ENCODE results near the gene SLC18B1.
"Not testable (repeated sequence)": the region's sequence is repeated elsewhere in the genome, so short reads cannot be mapped to it uniquely, and the experiment has no call there.

SLC18B1 gene

DNA sequence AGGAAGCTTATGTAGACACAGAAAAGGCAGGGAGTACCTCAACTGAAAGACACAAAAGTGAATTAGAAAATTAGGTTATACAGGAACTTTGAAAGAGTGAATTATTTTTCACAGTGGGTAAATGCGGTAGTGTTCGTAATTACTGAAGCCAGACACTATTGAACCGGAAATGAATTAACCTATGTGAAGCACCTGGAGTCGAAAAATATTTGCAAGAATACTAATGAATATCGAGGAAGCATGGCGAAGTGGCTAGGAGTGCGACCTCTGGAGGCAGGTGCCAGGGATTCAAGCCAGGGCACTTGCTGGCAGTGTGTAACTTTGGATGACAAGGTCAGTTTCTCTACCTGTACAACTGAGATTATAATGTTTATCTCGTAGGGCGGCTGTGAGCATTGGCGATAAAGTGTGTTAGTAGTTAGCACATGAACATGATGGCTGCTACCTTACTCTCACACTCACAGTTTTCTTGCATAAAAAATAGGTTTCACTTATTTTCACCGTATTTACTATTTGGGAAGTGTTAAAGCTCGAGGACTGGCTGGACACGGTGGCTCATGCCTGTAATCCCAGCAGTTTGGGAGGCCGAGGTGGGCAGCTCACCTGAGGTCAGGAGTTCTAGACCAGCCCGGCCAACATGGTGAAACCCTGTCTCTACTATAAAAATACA is 567 bp upstream of the SLC18B1 start:
- peak; percentile 35 for DNase-seq

DNA sequence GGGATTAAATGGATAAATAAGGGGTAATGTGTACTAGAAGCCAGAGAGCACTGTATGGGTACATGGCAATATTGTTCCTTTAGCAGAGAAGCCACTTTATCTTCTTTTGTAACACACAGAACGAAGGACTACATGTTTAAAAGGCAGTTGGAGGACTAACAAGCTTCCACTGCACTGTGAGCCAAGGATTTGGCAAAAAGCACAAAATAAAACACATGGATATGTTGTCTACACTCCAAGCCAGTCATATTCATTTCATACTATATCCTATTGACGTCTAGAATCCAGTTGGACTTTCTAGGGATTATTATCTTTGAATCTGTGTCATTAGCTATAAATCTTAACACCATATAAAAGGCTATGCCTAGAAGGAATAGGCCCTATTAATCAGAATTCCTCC is 3.0 kb downstream of the SLC18B1 start:
- DNase-seq = no peak

DNA sequence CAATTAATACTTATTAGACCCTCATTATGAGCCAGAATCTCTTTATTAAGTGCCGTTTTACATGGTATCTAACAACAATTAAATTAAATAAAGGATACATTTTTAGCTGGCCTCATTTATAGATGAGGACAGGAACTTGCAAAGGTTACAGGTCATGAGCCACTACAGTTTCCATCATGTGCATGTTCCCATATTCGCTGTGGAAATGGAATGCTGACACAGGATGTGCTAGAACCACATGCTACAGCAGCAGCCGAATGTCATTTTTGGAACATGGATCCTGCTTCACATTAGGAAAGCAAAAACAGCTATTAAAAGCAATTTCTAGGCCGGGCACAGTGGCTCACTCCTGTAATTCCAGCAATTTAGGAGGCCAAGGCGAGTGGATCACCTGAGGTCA is 5.9 kb downstream of the SLC18B1 start:
- DNase-seq = no peak

DNA sequence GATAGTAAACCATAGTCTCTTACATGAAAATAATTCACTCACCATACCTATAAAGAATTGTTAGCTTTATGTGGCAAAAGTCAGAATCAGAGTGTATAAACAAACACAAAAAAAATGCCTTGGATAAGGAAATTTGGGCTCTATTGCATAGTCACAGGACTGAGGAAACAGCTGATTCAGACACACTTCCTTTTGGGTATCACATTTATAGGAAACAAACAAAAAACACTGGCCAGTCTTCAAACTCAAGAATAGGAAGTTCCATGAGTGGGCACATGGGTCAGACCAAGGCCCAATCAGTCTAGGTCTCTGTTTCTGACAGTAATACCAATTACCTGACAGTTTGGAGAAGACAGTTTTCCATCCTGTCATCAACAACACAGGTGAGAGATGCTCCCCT is 8.0 kb downstream of the SLC18B1 start:
- no peak for DNase-seq

DNA sequence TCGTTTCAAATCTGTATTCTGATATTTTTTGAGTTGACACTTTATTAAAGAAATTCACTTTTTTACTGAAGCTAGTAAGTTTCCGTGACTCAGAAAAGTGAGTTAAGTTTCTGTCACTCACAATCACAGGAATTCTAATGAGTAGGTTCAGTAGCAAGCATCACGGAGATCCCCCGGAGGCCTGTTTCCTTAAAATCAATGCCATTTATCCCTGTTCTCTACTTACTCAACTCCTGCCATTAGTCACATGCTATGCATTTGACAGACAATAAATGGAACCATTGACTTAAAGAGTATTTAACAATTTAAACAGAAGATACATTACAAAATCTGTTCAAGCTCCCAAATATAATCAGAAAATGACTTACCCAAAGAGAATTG is 9.1 kb downstream of the SLC18B1 start:
- DNase-seq = no peak

DNA sequence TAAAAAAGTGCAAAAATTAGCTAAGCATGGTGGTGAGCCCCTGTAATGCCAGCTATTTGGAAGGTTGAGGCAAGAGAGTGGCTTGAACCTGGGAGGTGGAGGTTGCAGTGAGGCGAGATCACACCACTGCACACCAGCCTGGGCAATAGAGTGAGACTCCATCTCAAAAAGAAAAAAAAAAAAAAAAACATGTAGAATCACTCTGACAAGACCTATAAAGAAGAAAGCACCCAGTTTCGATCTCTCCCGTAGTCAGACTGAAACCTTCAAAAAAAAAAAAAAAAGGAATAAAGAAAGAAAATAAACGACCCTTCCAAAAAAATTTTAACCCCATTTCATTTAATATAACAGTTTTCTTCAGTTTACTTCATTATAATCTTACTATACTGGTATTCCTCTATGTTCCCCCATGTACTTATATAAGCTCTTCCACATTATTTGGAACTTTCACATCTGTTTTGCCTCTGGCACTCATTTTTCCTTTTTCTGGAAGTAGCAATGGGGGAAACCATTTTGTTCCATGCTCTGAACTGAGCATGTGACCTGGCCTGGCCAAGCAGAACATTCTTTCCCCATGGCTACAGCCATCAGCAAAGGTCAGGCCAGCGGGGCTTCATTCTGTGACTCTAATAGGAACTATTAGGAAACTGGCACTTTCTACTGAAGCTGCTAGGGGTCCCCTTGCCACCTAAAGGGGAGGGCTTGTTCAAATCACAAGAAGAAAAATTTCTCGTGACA is 9.6 kb downstream of the SLC18B1 start:
- no peak for DNase-seq

DNA sequence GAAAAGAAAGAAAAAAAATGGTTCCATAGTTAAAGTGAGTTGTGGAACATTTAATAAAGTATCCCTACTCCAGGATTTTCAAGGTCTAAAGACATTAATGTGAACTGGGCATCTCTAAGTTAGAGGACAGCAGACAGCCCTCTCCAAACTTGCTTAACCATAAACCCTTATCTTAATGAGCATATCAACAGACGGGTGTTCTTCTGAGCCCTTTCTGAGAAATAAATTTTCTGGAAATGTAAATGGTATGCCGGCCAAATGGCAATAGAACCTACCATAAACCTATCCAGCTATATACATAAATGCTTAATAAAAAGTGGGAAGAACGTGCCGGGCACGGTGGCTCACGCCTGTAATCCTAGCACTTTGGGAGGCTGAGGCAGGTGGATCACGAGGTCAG is 12.5 kb downstream of the SLC18B1 start:
- DNase-seq = no peak

DNA sequence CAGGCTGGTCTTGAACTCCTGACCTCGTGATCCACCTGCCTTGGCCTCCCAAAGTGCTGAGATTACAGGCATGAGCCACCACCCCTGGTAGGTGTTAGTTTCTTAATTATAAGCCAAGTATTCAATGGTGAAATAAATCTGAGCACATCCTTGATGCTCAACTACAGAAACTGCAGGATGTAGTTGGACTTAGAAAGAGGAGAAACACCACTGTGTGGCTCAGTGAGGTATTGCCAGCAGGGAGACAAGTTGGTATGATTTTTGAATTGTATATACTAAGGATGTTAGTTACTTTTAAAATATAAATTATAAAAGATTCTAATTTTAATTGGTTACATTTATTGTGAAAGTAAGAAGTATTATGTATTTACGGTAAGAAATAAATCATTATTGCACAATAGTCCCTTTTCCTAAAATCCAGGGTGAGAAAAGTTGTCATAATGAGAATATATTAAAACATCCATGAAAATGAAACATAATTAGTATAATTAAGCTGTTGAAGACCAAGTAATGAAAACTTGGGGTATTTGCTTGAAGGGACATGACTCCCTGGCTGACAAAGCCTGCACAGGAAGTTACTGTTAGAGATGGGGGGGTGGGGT is 17.6 kb downstream of the SLC18B1 start:
- DNase-seq = no peak

DNA sequence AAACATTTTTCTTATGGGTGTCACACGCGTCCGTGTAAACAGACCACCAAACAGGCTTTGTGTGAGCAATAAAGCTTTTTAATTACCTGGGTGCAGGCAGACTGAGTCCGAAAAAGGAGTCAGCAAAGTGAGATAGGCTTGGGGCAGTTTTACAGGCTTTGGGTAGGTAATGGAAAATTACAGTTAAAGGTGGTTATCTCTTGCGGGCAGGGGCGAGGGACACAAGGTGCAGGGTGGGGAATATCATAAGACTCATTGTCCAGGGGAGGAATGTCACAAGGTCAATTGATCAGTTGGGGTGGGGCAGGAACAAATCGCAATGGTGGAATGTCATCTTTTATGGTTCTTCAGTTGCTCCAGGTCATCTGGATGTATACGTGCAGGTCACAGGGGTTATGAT is 20.6 kb downstream of the SLC18B1 start:
- not testable (repeated sequence) for DNase-seq

DNA sequence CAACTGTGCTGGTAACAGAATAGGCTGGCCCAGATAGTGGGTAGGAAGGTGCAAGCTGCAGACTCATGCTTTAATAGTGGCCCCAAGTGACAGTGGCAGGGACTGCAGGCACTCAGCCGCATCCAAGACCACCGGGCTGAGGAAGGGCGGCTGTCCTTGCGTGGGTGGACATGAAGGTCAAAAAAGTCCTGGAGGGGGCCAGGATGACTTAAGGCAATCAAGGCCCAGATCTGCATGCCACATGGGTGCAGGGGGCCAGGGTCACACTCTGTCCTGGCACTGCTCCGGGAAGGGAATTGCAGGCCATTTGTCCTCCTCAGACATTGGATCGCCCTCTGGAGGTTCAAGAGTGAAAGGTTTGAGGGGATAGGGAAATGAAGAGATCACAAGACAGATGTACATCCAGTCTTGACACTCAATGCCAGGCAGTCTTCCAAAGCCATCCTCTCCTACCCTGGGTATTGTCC is 30.4 kb downstream of the SLC18B1 start:
- DNase-seq = no peak

DNA sequence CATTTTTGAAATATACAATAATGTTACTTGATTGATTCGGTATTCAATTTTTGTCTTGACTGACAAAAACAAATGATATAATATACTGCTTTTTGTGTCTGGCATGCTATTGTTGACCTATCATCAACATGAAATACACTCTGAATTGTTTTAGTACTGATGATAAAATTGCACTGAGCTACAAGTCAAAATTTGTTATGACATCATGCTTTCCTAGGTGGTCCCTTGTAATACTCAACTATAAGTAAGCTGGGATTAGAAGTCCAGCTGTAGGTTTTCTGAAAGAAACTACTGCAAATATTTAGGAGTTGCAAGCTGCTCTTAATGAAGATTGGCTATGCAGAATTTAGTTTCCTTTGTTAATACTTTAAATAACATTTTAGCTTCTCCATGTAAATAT is 32.9 kb downstream of the SLC18B1 start:
- no peak for DNase-seq

DNA sequence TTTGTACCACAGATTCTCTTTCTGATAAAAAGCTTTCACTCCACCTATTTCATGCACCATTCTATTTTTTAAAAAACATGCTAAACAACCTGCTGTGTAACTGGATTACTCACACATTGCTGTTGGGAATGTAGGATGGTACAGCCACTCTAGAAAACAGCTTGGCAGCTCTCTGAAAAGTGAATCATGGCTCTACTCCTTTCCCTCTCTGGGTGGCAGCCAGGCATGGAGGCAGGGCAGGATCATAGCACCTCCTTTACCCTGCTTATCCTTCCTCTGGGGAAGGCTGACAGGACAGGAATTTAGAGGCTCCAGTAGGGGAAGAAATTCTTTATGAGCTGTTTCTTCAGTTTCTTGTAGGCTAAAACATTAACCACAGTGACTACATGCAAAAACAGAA is 34.1 kb downstream of the SLC18B1 start:
- DNase-seq = no peak

DNA sequence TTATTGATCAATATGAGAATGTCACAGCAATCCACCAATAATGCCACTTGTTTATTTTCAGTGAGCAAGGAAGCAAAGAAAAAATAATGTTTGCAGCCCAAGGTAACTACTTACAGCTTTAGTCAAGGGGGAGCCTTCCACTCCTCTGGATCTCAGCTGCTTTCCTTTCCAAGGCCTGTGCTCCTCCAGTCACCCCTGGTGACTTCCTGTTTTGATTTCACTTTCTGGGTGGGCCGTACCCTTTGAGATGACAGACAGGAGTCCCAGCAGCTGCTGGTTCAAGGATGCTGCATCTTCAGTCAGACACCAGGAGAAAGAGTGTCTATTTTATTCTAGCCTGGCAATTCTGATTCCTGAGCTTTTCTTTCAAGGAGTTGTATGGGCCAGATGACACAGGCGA is 35.2 kb downstream of the SLC18B1 start:
- DNase-seq = no peak

DNA sequence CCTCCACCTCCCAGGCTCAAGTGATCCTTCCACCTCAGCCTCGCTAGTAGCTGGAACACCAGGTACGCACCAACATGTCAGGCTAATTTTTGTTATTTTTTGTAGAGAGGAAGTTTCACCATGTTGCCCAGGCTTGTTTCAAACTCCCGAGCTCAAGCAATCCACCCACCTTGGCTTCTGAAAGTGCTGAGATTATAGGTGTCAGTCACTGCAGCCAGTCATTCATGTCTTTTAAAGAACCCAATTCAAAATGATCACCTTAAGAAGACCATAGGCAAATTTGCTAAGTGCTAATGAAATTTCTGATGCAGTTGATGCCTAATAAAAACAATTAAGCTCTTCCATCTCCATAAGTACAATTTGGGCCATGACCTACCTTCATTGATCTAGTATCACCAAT is 38.2 kb downstream of the SLC18B1 start:
- no peak for DNase-seq

DNA sequence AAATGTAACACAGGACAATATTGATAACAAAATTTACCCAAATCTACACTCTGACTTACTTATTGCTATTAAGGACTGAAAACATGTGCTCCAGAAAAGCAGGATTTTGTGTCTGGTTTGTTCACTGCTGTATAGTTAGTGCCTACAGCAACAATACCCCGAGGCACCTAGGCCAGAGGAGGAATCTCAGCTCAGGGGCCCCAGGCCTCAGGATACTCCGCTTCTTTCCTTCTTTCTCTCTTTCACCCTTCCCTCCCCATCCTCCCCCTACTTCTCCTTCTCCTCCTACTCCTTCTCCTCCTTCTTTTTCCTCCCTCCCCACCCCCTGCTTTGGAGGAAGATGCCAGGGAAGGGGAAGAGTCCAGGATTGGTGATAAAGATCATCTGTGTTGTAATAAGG is 39.7 kb downstream of the SLC18B1 start:
- no peak for DNase-seq

DNA sequence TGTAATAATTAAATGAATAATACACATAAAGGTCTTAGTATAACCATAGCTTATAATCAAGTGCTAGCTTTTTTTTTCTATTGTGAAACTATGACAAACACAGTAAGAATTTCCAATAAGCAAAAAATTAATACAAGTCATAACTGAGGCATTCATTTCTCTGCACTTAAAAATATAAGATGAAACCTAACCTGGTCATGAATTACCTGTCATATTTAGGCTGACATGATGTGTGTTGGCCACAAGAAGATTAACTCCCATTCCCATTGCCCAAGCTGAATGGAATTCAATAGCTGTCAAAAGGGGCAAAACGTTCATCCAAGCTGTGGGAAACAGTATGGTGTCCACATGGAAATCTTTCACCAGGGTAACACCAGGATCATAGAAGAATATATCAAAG is 46.2 kb downstream of the SLC18B1 start:
- DNase-seq = no peak

DNA sequence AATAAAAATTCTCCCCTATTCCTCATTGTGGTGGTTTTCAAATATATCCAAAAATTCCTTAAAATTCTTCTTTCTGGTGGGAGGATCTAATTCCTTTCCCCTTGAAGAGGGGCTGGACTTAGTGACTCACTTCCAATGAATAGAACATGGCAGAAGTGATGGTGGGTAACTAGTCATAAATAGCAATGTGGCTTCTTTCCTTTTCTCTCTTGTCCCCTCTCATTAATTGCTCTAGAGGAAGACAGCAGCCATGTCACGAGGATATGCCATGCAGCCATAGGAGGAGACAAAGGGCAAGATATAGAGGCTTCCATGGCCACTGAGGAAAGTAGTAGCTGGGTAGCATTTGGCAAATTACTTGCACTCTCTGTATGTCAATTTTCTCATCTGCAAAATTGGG is 46.6 kb downstream of the SLC18B1 start:
- no peak for DNase-seq

DNA sequence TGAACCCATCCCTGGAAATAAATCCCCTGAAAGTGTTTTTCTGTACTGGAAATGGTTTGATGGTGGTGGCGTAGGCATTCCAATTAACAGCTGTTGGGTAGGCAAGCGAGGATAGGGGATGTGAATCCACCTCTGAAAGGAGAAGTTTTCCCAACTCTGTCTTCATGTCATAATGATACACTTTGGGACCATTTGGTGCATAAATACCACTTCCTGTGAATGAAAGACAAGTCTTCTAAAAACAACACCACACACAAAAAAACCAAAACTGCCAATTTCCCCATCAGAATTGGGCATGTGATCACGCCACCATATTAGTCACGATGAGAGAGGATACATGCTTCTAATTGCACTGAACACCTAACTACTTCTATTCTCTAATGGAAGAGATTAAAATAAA is 47.1 kb downstream of the SLC18B1 start:
- no peak for DNase-seq

DNA sequence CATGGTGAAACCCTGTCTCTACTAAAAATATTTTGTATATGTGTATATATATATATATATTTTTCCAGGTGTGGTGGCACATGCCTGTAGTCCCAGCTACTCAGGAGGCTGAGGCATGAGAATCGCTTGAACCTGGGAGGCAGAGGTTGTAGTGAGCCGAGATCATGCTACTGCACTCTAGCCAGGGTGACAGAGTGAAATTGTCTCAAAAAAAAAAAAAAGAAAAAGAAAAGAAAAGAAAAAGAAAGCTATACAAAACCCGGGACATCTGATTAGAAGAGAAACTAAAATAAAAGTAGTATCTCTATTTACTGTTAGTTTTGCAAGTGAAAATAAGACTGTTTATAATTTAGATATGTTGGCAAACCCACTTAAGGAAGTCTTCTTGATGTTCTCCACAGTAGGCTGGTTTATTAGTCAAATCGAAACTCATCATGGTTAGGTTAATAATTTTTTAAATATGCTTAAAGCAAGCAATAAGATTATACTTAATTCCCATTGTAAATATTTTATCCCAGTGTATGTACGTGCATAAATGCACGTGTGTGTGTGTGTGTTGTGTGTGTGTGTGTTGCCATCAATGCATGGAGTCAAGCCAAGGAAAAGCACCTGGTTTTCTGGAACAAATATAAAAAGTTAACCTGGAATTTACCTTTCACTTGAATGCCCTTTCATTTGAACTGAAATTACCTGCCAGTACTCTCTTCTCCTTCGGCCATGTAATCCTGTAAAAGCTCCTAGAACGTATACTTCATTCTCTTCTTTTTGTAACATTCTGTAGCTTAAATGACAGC is 47.8 kb downstream of the SLC18B1 start:
- DNase-seq = no peak

DNA sequence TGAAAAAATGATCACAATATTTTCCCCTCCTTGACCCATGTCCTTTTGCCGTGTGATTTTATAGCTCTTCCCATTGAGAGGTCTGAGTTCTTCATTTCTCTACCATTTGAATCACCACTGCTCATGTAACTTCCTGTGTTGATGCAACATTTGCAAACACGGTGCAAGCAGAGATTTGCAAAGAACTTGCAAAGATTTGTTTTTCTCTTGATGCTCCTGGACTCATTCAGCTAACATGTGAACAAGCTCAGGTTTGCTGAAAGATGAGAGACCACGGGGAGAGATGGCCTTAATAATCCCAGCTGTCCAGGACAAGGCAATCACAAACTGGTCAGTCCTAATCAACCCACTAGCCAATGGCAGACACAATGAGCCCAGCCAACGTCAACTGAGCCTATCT is 49.3 kb downstream of the SLC18B1 start:
- no peak for DNase-seq

DNA sequence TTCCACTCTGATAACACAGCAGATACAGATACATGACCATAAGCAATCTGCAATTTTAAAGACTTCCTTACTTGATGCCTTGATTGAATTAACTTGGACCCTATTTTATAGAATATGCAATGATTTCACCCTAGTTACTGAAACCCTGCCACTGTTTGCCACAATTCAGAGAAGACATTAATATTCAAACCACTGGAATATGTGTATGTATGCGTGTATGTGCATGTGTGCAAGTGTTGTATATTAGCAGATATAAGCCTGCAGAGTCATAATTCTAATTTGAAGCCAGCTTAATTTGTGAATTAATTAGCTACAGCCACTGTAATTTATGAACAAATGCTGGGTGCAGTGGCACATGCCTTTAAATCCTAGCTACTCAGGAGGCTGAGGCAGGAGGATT is 50.0 kb downstream of the SLC18B1 start:
- no peak for DNase-seq

DNA sequence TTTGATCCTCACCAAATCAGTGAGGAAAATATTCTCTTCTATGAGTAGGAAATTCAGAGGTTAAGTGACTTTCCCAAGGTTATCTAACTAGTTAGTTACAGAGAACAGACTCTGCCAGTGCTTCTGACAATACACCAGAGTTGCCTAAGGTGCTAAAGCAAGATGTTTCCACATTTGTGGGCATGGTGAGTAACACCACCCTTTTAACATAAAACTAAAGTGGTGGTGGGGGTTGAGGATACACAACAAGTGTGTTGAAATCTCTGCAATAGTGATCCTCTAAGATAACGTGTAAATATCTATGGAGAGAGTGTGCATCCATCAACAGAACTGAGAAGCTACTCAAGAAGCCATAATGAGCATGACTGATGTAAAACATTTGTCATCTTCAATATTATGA is 52.4 kb downstream of the SLC18B1 start:
- DNase-seq = no peak

DNA sequence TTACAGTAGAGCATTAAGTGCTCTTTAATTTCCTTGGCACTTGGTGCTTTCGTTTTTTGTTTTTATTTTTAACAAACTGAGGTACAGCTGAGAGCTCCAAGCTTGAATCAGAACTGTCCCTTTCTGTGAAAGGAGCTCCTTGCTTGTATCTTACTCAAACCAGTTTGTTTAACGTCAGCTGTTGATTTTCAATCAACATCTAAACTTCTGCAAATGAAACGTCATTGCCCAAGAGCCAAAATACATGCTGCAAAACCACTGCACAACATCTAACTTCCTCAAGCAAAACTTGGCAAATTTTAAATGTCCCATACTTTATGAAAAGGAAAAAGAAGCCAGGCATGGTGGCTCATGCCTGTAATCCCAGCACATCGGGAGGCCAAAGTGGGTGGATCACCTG is 55.9 kb downstream of the SLC18B1 start:
- DNase-seq = no peak

DNA sequence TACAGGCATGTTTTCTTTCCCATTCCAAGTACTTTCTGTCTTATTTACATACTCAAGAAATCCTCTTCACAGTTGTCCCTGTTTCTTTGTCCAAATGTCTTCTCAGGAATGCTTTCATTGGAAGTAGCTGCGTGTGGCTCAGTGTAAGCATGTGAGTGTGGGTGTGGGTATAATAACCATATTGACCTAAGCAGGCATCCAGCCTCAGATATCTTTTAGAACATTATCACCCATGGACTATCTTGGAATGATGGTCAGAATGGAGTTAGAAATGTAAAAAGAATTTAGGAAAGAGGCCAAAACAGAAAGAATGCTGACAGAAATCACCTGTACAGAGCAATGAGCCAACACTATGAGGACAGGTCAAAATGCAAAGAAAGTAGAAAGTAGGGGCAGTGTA is 57.2 kb downstream of the SLC18B1 start:
- DNase-seq = no peak

Measured in NCI-H1092 treated with DMSO at 0.1 percent for 48 hours (cell line).